ENCODE measurements around the gene KIF1A.

KIF1A gene, protein sequence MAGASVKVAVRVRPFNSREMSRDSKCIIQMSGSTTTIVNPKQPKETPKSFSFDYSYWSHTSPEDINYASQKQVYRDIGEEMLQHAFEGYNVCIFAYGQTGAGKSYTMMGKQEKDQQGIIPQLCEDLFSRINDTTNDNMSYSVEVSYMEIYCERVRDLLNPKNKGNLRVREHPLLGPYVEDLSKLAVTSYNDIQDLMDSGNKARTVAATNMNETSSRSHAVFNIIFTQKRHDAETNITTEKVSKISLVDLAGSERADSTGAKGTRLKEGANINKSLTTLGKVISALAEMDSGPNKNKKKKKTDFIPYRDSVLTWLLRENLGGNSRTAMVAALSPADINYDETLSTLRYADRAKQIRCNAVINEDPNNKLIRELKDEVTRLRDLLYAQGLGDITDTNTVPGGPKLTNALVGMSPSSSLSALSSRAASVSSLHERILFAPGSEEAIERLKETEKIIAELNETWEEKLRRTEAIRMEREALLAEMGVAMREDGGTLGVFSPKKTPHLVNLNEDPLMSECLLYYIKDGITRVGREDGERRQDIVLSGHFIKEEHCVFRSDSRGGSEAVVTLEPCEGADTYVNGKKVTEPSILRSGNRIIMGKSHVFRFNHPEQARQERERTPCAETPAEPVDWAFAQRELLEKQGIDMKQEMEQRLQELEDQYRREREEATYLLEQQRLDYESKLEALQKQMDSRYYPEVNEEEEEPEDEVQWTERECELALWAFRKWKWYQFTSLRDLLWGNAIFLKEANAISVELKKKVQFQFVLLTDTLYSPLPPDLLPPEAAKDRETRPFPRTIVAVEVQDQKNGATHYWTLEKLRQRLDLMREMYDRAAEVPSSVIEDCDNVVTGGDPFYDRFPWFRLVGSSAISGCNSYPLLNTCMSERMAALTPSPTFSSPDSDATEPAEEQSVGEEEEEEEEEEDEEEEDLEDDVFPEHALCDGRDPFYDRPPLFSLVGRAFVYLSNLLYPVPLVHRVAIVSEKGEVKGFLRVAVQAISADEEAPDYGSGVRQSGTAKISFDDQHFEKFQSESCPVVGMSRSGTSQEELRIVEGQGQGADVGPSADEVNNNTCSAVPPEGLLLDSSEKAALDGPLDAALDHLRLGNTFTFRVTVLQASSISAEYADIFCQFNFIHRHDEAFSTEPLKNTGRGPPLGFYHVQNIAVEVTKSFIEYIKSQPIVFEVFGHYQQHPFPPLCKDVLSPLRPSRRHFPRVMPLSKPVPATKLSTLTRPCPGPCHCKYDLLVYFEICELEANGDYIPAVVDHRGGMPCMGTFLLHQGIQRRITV (N-terminal part only)

GRCh38 chr2:240819858-240820606, at the start of gene KIF1A:
Gene KIF1A (minus strand): TSS chr2:240820219. CDS start chr2:240797752, 22,467 bp downstream.
- DNase-seq (ENCODE audit: low read depth) = no peak

- no peak for DNase-seq (ENCODE audit: low read depth)
Observed at GRCh38 chr2:240869109-240869955, 49.3 kb upstream of the KIF1A start.

GRCh38 chr2:240868286-240869108, 48.5 kb upstream of the KIF1A start, which contains the start of gene AGXT:
Gene AGXT (plus strand): TSS chr2:240868824. CDS start chr2:240868866, 42 bp downstream.
- DNase-seq (ENCODE audit: low read depth) = no peak

DNA sequence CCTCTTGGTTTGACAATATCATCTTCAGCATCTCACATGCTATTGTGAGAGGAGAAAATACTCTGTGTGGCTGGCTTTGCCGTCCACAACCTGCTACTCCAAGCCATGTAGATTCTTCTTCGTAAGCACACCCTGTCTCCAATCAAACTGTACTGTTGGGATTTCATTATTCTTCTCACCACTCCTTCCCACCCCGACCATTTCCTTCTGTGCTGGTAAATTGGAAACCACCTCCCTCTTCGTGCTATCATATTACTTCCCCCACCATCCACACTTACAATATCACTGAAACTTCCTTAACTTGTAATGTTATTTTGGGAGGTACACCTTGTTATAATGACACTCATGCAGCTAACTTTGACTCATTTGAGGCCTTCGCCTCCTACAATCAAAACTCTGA, 45.4 kb upstream of the KIF1A start:
- no peak for DNase-seq (ENCODE audit: low read depth)

- DNase-seq (ENCODE audit: low read depth) = no peak
Observed at GRCh38 chr2:240864475-240864874, 44.5 kb upstream of the KIF1A start.

GRCh38 chr2:240861547-240861946, 41.5 kb upstream of the KIF1A start:
- no peak for DNase-seq (ENCODE audit: low read depth)

DNA sequence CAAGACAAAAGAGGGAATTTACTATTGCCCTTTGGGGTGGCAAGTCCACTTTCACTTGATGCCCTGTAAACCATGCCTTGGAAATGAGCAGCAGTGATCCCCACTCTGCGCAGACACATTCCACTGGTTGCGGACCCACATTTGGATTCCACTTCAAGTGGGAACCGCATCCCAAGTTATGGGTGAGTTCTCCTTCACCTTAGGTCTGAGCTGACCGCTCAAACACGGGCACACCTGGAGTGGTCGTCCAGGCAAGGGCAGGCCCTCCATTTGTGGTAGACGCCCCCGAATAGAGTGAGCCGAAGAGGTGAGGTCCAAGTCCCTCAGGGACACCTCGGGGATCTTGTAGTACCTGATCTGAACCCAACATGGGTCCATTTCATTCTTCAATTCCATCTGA, 38.9 kb upstream of the KIF1A start:
- no peak for DNase-seq (ENCODE audit: low read depth)

- DNase-seq (ENCODE audit: low read depth) = no peak
Observed at GRCh38 chr2:240858321-240858720, 38.3 kb upstream of the KIF1A start.

- DNase-seq (ENCODE audit: low read depth) = no peak
Observed at GRCh38 chr2:240857039-240858008, 37.3 kb upstream of the KIF1A start.

- DNase-seq (ENCODE audit: low read depth) = peak; percentile 30
Observed at GRCh38 chr2:240856151-240856980, 36.3 kb upstream of the KIF1A start.

DNA sequence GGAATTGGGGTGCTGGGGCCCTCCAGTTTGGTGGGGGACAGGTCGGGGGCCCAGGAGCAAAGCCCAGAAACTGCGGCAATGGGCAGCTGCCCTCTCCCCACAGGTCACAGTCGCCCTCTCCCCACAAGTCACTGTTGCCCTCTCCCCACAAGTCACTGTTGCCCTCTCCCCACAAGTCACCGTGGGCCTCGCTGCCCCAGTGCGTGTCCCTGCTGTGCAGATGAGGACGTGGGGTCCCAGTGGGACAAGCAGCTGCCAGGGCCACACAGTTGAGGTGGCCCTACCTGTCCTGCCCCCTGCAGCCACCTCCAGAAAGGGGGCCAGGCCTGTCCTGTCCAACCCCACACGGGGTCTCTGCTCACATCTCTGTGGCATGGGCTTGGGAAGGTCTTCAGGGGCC, 35.7 kb upstream of the KIF1A start:
- DNase-seq (ENCODE audit: low read depth) = no peak

- DNase-seq (ENCODE audit: low read depth) = no peak
Observed at GRCh38 chr2:240852671-240853314, 32.8 kb upstream of the KIF1A start.

- DNase-seq (ENCODE audit: low read depth) = peak; percentile 74
Observed at GRCh38 chr2:240851078-240851991, 31.3 kb upstream of the KIF1A start.

GRCh38 chr2:240850756-240851077, 30.7 kb upstream of the KIF1A start:
- DNase-seq (ENCODE audit: low read depth) = no peak

GRCh38 chr2:240850026-240850425, 30.0 kb upstream of the KIF1A start:
- DNase-seq (ENCODE audit: low read depth) = no peak

Measured in ELR (cell line).